ENCODE data around the gene REG4.
A peak's percentile ranks its signal among the peaks of the same experiment; 100 is the strongest.

- TF ChIP-seq, protein P1, sequence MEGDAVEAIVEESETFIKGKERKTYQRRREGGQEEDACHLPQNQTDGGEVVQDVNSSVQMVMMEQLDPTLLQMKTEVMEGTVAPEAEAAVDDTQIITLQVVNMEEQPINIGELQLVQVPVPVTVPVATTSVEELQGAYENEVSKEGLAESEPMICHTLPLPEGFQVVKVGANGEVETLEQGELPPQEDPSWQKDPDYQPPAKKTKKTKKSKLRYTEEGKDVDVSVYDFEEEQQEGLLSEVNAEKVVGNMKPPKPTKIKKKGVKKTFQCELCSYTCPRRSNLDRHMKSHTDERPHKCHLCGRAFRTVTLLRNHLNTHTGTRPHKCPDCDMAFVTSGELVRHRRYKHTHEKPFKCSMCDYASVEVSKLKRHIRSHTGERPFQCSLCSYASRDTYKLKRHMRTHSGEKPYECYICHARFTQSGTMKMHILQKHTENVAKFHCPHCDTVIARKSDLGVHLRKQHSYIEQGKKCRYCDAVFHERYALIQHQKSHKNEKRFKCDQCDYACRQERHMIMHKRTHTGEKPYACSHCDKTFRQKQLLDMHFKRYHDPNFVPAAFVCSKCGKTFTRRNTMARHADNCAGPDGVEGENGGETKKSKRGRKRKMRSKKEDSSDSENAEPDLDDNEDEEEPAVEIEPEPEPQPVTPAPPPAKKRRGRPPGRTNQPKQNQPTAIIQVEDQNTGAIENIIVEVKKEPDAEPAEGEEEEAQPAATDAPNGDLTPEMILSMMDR (IDR thresholded peaks at IDR 0.05; ENCODE audit: borderline replicate concordance, extremely low read depth, low read length, poor library complexity, severe bottlenecking), result peak; percentile 54
- TF ChIP-seq EZH2 (IDR thresholded peaks at IDR 0.05; ENCODE audit: borderline replicate concordance, low read depth, low read length, severe bottlenecking), result no peak
These were observed 15.8 kb upstream of the REG4 start for GRCh38 chr1:119827010-119827409.

All from DND-41 (cell line).